ENCODE measurements around the gene IRAG1.

The IRAG1 gene

DNA sequence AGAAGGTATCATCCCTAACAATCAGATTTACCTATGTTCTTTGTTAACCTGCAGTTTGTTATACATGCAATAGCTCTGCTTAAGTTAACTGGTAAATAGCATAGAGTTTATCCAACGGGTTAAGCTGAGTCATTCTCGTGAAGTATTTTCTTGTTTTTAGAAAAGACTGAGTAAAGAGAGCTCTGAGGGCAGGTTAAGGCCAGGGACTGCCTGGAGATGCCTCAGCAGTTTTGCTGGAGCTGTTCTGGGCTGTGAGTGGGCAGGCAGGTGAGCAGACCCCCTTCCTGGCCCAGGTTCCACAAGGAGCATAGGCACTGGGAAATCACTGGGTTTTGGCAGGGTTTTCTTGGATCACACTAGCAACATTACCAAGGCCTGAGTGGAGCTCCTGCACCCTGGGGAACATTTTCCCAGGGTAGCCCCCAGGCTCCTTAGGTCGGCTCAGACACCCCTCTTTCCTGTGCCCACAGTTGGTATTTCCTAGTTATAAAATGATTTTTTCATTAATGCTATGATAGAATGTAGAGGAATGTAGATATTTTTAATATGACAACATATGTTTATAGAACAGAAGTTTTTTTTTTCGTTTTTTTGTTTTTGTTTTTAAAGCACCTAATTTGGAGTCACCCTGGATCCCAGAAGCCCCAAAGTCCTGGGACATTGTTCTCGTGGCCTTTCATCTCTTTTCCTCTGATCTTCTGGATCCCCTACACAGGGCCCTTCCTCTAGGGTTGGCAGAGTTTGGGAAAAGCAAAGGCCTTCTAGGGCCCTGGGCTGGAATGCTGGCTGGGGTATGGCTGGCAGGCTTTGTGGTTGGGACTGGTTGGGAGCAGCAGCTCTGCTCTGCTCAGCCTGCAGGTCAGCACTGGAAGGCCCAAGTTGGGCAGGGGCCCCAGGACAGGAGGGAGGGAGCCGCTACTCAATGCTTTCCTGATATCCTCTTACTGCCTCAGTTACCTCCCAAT lies 26.7 kb downstream of the IRAG1 start:
- H3K27me3 ChIP-seq: no peaks in the 10 kb centered on the region
- TF ChIP-seq, protein P1, sequence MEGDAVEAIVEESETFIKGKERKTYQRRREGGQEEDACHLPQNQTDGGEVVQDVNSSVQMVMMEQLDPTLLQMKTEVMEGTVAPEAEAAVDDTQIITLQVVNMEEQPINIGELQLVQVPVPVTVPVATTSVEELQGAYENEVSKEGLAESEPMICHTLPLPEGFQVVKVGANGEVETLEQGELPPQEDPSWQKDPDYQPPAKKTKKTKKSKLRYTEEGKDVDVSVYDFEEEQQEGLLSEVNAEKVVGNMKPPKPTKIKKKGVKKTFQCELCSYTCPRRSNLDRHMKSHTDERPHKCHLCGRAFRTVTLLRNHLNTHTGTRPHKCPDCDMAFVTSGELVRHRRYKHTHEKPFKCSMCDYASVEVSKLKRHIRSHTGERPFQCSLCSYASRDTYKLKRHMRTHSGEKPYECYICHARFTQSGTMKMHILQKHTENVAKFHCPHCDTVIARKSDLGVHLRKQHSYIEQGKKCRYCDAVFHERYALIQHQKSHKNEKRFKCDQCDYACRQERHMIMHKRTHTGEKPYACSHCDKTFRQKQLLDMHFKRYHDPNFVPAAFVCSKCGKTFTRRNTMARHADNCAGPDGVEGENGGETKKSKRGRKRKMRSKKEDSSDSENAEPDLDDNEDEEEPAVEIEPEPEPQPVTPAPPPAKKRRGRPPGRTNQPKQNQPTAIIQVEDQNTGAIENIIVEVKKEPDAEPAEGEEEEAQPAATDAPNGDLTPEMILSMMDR (IDR thresholded peaks at IDR 0.05; ENCODE audit: low read depth, low read length): no peak
- no peak for DNase-seq
- peaks cover 6% of the 10 kb centered on the region; the same call in 1 of the 2 replicates for H3K4me1 ChIP-seq
- no peaks in the 10 kb centered on the region for H3K36me3 ChIP-seq
- no peak overlapping the region for H3K4me3 ChIP-seq (ENCODE audit: low read depth, low read length)
- H3K9me3 ChIP-seq: no peaks in the 10 kb centered on the region

DNA sequence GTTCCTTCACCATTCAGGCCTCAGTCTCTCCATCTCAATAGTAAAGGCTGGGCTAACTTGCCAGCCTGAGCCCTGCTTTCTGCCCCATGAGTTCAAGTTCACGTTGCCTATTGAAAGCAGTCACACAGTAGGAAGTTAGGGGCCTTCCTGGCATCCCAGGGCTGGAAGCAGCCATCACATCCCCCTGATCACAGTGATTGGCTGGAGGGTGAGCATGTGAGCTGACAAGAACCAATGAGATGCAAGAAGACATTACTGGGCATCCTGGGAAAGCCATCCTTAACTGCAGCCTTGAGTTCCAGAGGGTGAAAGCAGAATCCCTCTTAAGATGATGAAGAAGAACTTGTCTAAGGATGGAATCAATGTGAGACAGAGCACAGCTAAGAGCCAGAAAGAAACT lies 29.1 kb downstream of the IRAG1 start:
- Histone ChIP-seq H3K4me1 (peaks cover 6% of the 10 kb centered on the region; the same call in 1 of the 2 replicates), H3K27me3 (no peaks in the 10 kb centered on the region), H3K36me3 (no peaks in the 10 kb centered on the region), H3K9me3 (no peaks in the 10 kb centered on the region), H3K4me3 (ENCODE audit: low read depth, low read length) (no peak overlapping the region)
- TF ChIP-seq, protein P1 (IDR thresholded peaks at IDR 0.05; ENCODE audit: low read depth, low read length): no peak
- DNase-seq: no peak

DNA sequence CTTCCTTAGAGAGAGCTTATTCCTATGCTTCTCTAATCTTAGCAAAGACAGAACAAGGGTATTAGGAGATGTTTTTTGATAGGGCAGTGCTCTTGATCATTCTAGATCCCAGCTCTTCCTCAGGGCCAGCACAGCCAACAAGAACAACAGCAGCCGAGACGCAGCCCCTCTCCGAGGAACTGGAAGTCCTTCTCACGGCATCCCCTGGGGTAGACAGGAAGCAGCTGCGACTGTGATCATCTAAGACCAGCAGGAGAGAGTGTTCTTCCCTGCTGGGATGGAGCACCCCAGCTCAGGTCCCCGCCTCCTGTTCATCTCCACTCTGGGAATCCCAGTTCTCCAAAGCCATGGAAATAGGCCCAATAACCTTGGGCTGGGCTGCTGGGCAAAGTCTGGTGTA lies 29.6 kb downstream of the IRAG1 start:
- DNase-seq: no peak
- Histone ChIP-seq H3K27me3 (no peaks in the 10 kb centered on the region), H3K36me3 (no peaks in the 10 kb centered on the region), H3K9me3 (no peaks in the 10 kb centered on the region), H3K4me1 (peaks cover 6% of the 10 kb centered on the region; the same call in 1 of the 2 replicates), H3K4me3 (ENCODE audit: low read depth, low read length) (no peak overlapping the region)
- TF ChIP-seq, protein P1 (IDR thresholded peaks at IDR 0.05; ENCODE audit: low read depth, low read length): no peak

DNA sequence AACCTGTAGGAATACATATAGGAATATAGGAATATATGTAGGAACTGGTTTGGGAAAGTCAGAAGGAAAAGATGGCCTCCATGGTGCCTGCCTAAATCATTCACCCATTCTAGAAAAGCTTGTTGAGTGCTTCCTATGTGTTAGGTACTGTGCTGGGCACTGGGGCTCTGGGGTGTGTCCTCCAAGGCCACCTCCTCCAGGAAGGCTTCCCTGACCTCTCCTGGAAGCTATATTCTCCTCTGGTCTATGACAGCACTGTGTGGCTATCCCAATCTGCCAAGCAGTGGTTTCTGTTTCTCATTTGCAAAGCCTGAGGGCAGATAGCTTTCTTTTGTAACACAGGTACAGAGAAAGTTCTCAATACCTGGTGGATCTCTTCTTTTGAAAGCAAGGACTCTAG lies 30.2 kb downstream of the IRAG1 start:
- Histone ChIP-seq H3K9me3 (no peaks in the 10 kb centered on the region), H3K36me3 (no peaks in the 10 kb centered on the region), H3K4me1 (0 out of 2 replicates have a peak, but pooled peaks cover 3% of the 10 kb centered on the region), H3K4me3 (ENCODE audit: low read depth, low read length) (no peak overlapping the region), H3K27me3 (no peaks in the 10 kb centered on the region)
- DNase-seq: no peak
- TF ChIP-seq, protein P1 (IDR thresholded peaks at IDR 0.05; ENCODE audit: low read depth, low read length): no peak

DNA sequence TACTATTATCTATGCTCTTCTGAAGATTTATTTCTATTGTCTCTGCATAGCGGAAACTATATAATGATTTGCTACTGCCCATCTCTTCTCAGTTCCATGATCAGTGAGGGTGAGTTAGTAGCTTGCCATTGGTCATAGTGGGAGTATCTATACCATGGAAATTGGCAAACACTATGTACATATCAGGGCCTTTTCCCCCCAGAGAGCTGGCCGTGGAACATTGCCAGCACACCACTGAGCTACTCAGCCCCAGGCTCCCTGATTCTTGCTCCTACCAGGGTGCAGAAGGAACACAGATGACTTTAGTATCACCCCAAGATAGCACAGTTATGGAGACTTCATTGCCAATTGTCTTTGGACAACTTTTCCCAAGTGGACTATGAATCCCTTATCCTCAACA lies 33.2 kb downstream of the IRAG1 start:
- Histone ChIP-seq H3K4me3 (ENCODE audit: low read depth, low read length) (no peak overlapping the region), H3K4me1 (0 out of 2 replicates have a peak, but pooled peaks cover 3% of the 10 kb centered on the region), H3K9me3 (no peaks in the 10 kb centered on the region), H3K36me3 (no peaks in the 10 kb centered on the region), H3K27me3 (no peaks in the 10 kb centered on the region)
- TF ChIP-seq, protein P1 (IDR thresholded peaks at IDR 0.05; ENCODE audit: low read depth, low read length): no peak
- DNase-seq: no peak
